ENCODE measurements around the gene EXTL1.

DNA sequence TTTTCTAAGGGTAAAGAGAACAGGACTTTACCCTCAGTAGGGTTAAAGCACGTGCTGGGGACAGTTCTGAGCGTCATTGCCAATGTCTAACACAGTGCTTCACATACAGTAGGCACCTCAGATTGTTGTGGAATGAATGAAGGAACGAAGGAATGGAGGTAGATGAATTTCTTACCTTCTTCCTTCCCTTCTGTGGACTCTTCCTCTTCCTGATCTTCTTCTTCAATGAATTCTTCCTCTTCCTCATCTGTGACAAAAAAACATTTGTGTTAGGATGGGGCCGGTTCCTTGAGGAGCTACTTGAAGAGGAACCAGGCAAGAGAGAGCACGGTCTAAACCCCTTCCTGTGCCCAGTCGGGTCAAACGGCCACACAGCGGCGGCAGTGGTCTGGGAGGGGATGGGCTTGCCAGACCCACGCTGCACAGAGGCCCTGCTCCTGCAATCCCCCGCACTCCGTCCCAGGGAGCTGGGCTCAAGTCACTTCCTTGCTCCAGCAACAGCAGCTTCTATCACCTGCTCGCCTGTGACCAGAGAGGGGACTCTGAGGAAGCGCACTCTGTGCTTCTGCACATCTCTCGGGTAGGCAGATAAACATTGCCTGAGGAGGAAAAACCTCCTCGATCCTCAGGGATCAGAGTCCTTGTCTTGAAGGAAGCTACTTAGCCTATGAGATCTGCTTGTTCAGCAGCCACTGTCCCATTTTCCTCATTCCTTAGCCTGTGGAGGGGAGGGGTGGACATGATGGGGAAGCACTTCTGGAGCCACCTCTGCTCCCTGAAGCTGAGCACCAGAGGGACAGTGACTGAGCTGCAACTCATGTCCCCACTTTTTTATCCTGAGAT is 32.4 kb downstream of the EXTL1 start:
- TF ChIP-seq YY1 (IDR thresholded peaks at IDR 0.05; ENCODE audit: low read depth) (no peak), RAD21 (IDR thresholded peaks at IDR 0.05; ENCODE audit: low read depth) (no peak), EGR1 (IDR thresholded peaks at IDR 0.05) (no peak), TAF1 (IDR thresholded peaks at IDR 0.05; ENCODE audit: low read depth) (no peak), CEBPB (IDR thresholded peaks at IDR 0.05) (no peak), FOXM1 (IDR thresholded peaks at IDR 0.05; ENCODE audit: borderline replicate concordance, low read depth) (no peak), MAX (IDR thresholded peaks at IDR 0.05) (no peak), CREB1 (IDR thresholded peaks at IDR 0.05; ENCODE audit: low read depth) (no peak), NFIC (IDR thresholded peaks at IDR 0.05) (no peak)
- TF ChIP-seq, protein P1, sequence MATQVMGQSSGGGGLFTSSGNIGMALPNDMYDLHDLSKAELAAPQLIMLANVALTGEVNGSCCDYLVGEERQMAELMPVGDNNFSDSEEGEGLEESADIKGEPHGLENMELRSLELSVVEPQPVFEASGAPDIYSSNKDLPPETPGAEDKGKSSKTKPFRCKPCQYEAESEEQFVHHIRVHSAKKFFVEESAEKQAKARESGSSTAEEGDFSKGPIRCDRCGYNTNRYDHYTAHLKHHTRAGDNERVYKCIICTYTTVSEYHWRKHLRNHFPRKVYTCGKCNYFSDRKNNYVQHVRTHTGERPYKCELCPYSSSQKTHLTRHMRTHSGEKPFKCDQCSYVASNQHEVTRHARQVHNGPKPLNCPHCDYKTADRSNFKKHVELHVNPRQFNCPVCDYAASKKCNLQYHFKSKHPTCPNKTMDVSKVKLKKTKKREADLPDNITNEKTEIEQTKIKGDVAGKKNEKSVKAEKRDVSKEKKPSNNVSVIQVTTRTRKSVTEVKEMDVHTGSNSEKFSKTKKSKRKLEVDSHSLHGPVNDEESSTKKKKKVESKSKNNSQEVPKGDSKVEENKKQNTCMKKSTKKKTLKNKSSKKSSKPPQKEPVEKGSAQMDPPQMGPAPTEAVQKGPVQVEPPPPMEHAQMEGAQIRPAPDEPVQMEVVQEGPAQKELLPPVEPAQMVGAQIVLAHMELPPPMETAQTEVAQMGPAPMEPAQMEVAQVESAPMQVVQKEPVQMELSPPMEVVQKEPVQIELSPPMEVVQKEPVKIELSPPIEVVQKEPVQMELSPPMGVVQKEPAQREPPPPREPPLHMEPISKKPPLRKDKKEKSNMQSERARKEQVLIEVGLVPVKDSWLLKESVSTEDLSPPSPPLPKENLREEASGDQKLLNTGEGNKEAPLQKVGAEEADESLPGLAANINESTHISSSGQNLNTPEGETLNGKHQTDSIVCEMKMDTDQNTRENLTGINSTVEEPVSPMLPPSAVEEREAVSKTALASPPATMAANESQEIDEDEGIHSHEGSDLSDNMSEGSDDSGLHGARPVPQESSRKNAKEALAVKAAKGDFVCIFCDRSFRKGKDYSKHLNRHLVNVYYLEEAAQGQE (IDR thresholded peaks at IDR 0.05; ENCODE audit: low read depth), result no peak
- TF ChIP-seq, protein P2, sequence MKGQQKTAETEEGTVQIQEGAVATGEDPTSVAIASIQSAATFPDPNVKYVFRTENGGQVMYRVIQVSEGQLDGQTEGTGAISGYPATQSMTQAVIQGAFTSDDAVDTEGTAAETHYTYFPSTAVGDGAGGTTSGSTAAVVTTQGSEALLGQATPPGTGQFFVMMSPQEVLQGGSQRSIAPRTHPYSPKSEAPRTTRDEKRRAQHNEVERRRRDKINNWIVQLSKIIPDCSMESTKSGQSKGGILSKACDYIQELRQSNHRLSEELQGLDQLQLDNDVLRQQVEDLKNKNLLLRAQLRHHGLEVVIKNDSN (IDR thresholded peaks at IDR 0.05), result no peak

Data from Ishikawa (cell line).